NCI-H748 treated with DMSO at 0.1 percent for 48 hours (cell line): ENCODE results near the gene HLA-DRA.

Experiments
- DNase-seq: peaks from one replicate; lab custom pipeline; 2025; lab: John Stamatoyannopoulos, UW

HLA-DRA gene

DNA sequence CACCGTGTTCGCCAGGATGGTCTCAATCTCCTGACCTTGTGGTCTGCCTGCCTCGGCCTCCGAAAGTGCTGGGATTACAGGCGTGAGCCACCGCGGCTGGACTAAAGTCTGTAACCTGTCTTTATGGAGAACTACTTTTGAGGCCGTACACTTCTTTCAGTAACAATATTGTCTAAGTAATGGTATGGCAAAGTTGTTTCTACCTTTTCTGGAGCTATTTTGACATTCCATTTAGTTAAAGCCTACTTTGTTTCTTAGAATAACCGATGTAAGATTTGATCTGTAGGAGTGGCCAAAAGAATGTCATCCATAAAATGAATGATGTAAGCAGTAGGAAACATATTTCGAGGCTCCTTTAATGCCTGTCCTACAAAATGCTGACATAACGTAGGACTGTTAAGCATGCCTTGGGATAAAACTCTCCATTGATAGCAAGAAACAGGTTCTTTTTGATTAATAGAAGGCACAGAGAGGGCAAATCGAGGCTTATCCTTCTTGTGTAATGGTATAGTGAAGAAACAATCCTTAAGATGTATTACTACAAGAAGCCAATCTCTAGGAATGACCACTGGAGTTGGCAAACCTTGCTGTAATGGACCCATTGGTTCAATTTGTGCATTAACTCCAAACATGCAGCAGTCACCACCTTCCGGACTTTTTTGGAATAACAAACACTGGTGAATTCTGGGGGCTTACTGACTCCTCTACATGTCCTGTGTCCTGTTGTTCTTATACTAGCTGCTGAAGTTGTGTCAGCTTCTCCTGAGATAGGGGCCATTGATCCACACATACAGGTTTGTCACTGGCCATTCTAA lies 35.9 kb downstream of the HLA-DRA start:
- DNase-seq: no peak

DNA sequence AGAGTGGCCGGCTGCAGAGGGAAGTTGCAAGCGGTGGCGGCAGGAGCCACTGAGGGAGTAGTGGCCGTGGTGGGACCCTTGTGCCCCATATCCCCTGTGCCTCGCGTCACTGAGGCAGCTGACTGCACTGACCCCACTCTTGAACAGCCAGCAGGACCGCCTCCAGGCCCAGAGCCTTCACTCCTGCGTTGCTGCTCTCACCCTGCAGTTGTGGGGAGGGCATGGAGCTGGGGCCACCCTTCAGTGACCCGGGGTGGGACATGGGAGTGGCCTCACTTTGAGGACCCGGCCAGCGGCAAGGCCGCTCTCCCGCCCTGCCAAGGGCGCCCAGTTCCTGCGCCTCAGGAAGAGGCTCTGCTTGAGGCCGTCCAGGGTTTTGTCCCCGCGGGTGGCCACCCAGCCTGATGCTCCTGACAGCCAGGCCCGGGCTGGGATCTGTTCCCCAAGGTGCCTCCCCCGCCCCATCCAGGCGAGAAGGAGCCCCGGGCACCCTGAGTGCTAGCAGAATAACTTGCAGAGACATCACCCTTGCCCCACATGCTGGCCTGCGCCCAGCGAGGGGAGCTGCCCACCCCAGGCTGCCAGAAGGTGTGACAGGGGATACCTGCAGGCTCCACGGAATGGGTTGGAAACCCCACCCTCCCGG lies 44.4 kb downstream of the HLA-DRA start:
- DNase-seq: no peak

DNA sequence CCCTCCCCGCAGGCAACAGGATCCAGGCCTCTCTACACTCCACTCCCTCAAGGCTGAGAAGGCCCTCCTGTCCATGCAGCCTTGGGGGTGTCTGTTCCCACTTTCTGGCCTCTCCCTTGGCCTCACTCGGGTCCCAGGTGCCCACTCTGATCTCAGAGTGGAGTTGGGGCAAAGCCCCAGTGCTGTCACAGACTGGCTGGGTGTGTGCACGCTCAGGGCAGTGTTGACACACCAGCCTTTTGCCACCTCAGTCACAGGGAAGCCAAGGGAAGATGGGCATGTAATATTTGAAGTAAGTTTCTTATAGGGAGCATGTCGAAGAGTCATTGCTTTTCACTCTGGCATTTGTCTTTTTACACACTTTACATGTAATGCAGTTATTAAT lies 44.9 kb downstream of the HLA-DRA start:
- no peak for DNase-seq

DNA sequence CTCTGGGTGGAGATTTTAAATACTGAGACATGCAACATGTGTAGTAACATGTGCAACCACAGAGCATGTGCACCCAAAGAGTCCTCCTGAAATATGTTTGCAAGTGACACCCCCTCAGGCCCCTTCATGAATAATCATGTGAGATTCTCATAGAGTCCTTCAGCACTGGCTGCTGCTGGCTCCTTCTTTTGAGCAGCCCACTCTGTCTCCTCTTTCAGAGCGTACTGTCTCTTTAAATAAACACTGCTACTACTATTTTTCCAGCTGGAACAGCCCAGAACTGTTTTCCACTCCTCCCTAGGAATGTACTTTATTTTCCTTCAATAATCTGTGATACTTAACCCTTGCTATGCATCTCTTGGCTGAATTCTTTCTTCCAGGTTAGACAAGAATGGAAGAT lies 48.4 kb downstream of the HLA-DRA start:
- DNase-seq: no peak

DNA sequence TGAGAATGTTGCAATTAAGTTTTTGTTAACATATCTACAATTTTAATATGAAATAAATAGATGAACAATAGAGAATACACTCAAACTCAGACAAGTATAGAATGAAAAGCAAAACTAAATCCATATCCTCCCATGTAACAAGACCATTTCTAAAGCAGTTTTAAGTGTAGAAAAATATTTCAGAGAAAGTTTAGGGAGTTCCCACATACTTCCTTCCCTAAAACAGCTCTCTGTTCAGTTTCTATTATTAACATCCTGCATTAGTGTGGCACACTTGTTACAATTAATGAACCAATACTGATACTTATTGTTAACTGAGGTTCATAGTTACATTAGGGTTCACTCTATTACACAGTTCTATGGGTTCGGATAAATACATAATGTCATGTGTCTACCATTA lies 52.0 kb downstream of the HLA-DRA start:
- no peak for DNase-seq

DNA sequence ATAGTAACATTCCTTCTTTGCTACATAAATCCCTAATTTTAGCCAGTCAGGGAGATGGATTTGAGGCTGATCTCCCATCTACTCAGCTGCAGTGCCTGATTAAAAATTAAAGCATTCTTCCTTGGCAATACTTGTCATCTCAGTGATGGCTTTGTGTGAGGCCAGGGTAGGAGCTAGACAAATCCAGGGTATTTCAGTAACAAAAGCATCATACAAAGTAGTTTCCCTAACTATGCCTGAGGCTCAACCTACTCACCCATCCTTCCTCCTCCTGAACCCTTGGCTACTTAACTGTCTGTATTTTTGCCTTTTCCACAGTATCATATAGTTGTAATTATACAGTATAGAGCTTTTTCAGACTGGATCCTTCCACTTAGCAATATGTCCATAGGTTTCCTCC lies 52.7 kb downstream of the HLA-DRA start:
- DNase-seq: no peak
